CD4-positive, alpha-beta T cell treated with Interferon gamma for 1 hour (primary cell): Measurements from ENCODE around the gene PPP6R2.
"Not testable (repeated sequence)": the region's sequence is repeated elsewhere in the genome, so short reads cannot be mapped to it uniquely, and the experiment has no call there.

Source experiments
- DNase-seq: peaks from one replicate; pipeline ENCODE4 v3.0.0-alpha.2; 2020

The PPP6R2 gene

GRCh38 chr22:50348058-50348457 is 4.9 kb downstream of the PPP6R2 start:
- no peak for DNase-seq

- DNase-seq = no peak
Measured at GRCh38 chr22:50356186-50356585, 13.1 kb downstream of the PPP6R2 start.

- DNase-seq = no peak
Measured at GRCh38 chr22:50357222-50357621, 14.1 kb downstream of the PPP6R2 start.

- DNase-seq = no peak
Measured at GRCh38 chr22:50357756-50358155, 14.6 kb downstream of the PPP6R2 start.

GRCh38 chr22:50360578-50360977 is 17.5 kb downstream of the PPP6R2 start:
- DNase-seq = no peak

GRCh38 chr22:50361222-50361621 is 18.1 kb downstream of the PPP6R2 start:
- no peak for DNase-seq

GRCh38 chr22:50361688-50362087 is 18.6 kb downstream of the PPP6R2 start:
- no peak for DNase-seq

- DNase-seq = no peak
Measured at GRCh38 chr22:50363166-50363802, 20.2 kb downstream of the PPP6R2 start.

- not testable (repeated sequence) for DNase-seq
Measured at GRCh38 chr22:50363803-50364194, 20.7 kb downstream of the PPP6R2 start.

- no peak for DNase-seq
Measured at GRCh38 chr22:50367778-50368500, 24.8 kb downstream of the PPP6R2 start.

- DNase-seq = no peak
Measured at GRCh38 chr22:50371101-50371648, 28.0 kb downstream of the PPP6R2 start.

- DNase-seq = no peak
Measured at GRCh38 chr22:50376085-50376651, 33.0 kb downstream of the PPP6R2 start.

- not testable (repeated sequence) for DNase-seq
Measured at GRCh38 chr22:50381021-50381555, 38.0 kb downstream of the PPP6R2 start.

GRCh38 chr22:50396751-50397370 is 53.7 kb downstream of the PPP6R2 start:
- DNase-seq = no peak

GRCh38 chr22:50397371-50398060 is 54.4 kb downstream of the PPP6R2 start:
- DNase-seq = not testable (repeated sequence)

GRCh38 chr22:50398831-50399648 is 55.9 kb downstream of the PPP6R2 start:
- peak; percentile 1 for DNase-seq

- peak; percentile 33 for DNase-seq
Measured at GRCh38 chr22:50399751-50400331, 56.7 kb downstream of the PPP6R2 start.

- DNase-seq = no peak
Measured at GRCh38 chr22:50400406-50400805, 57.3 kb downstream of the PPP6R2 start.

- DNase-seq = no peak
Measured at GRCh38 chr22:50400931-50401330, 57.8 kb downstream of the PPP6R2 start.

GRCh38 chr22:50401907-50402306 is 58.8 kb downstream of the PPP6R2 start:
- no peak for DNase-seq

- peak; percentile 9 for DNase-seq
Measured at GRCh38 chr22:50403701-50404101, 60.6 kb downstream of the PPP6R2 start.
